Measurements from ENCODE around the gene FADS2. TPM values are rescaled to one million over a fixed set of nuclear protein-coding genes. Genes with fewer than 3 reads are reported as not detected.

Gene FADS2
- total RNA-seq, 1 experiment from 2014 or later = 19.2 TPM

DNA sequence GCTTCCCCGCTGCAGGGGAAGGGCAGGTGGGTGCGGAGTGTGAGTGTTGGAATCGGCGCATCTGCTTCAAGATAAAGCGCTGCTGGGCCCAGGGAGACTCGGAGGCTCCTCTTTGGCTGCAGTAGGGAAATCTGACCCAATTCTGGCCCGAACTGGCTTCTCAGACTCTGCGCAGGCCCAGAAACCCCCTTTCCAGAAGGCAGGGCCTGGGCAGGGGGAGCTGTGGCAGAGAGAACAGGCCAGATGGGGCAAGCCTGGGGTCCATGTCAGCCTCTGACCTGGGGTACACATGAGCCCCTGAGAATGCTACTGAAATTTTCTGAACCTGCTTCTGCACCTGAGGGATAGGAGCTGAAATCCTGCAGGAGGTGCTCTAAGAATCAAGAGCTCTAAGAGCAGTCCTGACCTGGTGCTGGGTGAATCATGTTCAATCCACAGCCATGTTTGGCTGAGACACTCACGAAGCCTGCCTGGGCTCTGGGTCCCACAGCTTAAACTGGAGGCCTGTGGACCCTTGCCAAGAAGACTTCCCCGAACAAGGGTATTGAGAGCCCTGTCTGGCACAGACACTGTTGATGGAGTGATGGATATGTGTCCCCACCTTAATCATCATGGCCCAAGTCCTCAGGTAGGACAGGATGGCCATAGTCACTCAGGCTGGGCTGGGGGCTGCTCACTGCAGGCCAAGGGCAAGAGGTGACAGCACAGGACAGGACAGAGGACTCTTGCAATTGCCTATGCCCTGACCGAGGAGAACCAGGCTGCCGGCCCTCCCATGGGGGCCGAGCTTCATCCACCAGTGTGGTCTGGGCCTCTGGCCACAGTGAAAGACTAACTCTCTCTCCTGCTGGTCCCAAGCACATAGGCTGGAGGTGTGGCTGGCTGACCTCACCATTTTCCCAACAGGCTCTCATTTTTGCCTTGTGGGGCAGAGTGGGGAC is 82.4 kb downstream of the FADS2 start:
- no peak overlapping the region for H3K4me3 Mint-ChIP-seq (ENCODE audit: low read depth, unreplicated experiment)
- DNase-seq = no peak

DNA sequence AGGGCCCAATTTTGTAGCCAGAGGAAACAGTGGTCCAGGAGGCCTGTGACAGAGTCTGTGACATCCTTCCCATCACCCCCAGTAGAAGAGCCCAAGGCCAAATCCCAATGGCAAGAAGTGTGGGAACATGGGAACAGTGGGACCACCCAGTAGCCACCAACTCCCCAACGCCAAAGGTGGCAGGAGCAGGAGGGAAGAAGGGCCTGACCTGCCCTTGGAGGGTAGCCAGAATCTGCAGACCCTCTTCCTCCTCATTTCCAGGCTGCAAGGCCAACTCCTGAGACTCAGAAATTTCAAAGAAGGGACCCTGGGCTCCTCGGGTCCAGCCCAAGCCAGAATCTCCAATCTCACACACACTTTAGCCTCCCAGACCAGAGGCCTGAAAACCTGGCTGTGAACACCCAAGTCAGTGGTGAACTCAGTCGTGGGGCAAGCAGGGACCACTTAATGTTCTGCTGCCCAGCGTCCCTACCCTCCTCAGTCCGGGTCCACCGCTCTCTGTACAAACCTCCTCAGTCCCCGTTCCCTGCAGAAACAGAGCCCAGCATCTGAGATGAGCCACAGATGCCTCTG is 83.1 kb downstream of the FADS2 start:
- no peak for TF ChIP-seq CTCF (IDR thresholded peaks at IDR 0.05; ENCODE audit: unreplicated experiment)
- H3K9me3 Mint-ChIP-seq (ENCODE audit: low read depth, unreplicated experiment) = no peaks in the 10 kb centered on the region
- no TSS peak for BruUV-seq (replicated peaks)
- no peaks in the 10 kb centered on the region for H3K36me3 Mint-ChIP-seq (ENCODE audit: insufficient read depth, unreplicated experiment)
- DNase-seq = no peak
- peaks cover 48% of the 10 kb centered on the region for H3K27me3 Mint-ChIP-seq (ENCODE audit: unreplicated experiment)
- no peak overlapping the region for H3K27ac Mint-ChIP-seq (ENCODE audit: unreplicated experiment)
- no peaks in the 10 kb centered on the region for H3K4me1 Mint-ChIP-seq (ENCODE audit: low read depth, unreplicated experiment)
- H3K4me3 Mint-ChIP-seq (ENCODE audit: low read depth, unreplicated experiment) = no peak overlapping the region
- CTCF ChIA-PET = no interaction called here
- intact Hi-C loops (cut with micrococcal nuclease; ENCODE audit: unreplicated experiment) = no loop called here

More for the DNA sequence above, 82.4 kb downstream of the FADS2 start:
- intact Hi-C loops (cut with micrococcal nuclease; ENCODE audit: unreplicated experiment) = no loop called here
- BruUV-seq (replicated peaks) = no TSS peak
- CTCF ChIA-PET = no interaction called here
- H3K4me1 Mint-ChIP-seq (ENCODE audit: low read depth, unreplicated experiment) = no peaks in the 10 kb centered on the region
- no peaks in the 10 kb centered on the region for H3K9me3 Mint-ChIP-seq (ENCODE audit: low read depth, unreplicated experiment)
- TF ChIP-seq CTCF (IDR thresholded peaks at IDR 0.05; ENCODE audit: unreplicated experiment) = no peak
- H3K36me3 Mint-ChIP-seq (ENCODE audit: insufficient read depth, unreplicated experiment) = no peaks in the 10 kb centered on the region
- H3K27me3 Mint-ChIP-seq (ENCODE audit: unreplicated experiment) = peaks cover 40% of the 10 kb centered on the region
- H3K27ac Mint-ChIP-seq (ENCODE audit: unreplicated experiment) = no peak overlapping the region

DNA sequence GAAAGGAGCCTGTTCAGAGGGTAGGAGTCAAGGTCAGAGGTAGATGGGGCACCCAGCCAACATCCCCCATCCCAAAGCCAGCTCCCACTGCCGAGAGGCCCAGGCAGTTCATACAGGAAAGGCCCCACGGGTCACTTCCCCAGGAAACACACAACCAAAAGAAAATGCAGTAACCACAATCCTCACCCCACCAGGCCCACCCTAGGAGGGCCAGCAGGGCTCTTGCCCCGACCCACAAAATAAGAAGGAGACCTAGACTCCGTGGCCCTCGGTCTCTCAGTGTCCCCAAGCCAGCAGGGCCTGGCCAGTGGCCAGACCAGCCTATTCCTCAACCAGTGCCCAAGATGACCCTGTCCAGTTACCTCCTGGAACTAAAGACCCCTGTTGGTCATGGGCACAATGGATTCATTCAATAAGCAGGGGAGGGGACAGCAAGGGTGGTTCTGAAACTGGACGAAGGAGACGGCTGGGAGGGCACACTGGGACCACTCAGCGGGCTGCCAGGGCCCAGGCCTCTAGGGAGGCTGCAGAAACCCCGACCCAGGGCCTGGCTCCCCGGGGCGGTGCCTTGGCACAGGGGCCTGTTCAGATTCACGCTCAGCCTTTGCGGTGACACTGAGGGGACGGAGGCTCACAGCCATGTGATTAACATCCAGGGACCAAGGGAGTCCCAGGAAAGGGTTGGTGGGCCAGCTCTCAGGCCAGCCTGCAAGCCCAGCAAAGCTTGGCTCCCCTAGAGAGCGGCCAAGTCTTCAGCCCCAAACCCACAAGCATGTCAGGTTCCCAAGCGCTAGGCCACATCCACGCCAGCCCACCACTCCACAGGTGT is 83.8 kb downstream of the FADS2 start:
- no peak for TF ChIP-seq CTCF (IDR thresholded peaks at IDR 0.05; ENCODE audit: unreplicated experiment)
- Mint-ChIP-seq H3K9me3 (ENCODE audit: low read depth, unreplicated experiment) (no peaks in the 10 kb centered on the region), H3K4me3 (ENCODE audit: low read depth, unreplicated experiment) (no peak overlapping the region), H3K4me1 (ENCODE audit: low read depth, unreplicated experiment) (no peaks in the 10 kb centered on the region), H3K36me3 (ENCODE audit: insufficient read depth, unreplicated experiment) (no peaks in the 10 kb centered on the region), H3K27ac (ENCODE audit: unreplicated experiment) (no peak overlapping the region), H3K27me3 (ENCODE audit: unreplicated experiment) (peaks cover 55% of the 10 kb centered on the region)
- intact Hi-C loops (cut with micrococcal nuclease; ENCODE audit: unreplicated experiment) = no loop called here
- no TSS peak for BruUV-seq (replicated peaks)
- CTCF ChIA-PET = interaction anchor here (0.6 kb wide), 1 partner anchor 33 kb away, joined by 3 read pairs; no protein-coding TSS in a partner anchor
- no peak for DNase-seq

- Mint-ChIP-seq H3K27ac (ENCODE audit: unreplicated experiment) (no peak overlapping the region), H3K36me3 (ENCODE audit: insufficient read depth, unreplicated experiment) (peaks cover 2% of the 10 kb centered on the region), H3K27me3 (ENCODE audit: unreplicated experiment) (peaks cover 61% of the 10 kb centered on the region), H3K4me3 (ENCODE audit: low read depth, unreplicated experiment) (no peak overlapping the region), H3K9me3 (ENCODE audit: low read depth, unreplicated experiment) (no peaks in the 10 kb centered on the region), H3K4me1 (ENCODE audit: low read depth, unreplicated experiment) (no peaks in the 10 kb centered on the region)
- DNase-seq = no peak
- TF ChIP-seq CTCF (IDR thresholded peaks at IDR 0.05; ENCODE audit: unreplicated experiment) = no peak
- CTCF ChIA-PET = no interaction called here
- no TSS peak for BruUV-seq (replicated peaks)
- intact Hi-C loops (cut with micrococcal nuclease; ENCODE audit: unreplicated experiment) = no loop called here
These were observed 84.4 kb downstream of the FADS2 start for GRCh38 chr11:61912530-61912898.

Measured in Calu3 (cell line).